ENCODE measurements around the gene PPTC7.
A peak's percentile ranks its signal among the peaks of the same experiment; 100 is the strongest.
"Not testable (repeated sequence)": the region's sequence is repeated elsewhere in the genome, so short reads cannot be mapped to it uniquely, and the experiment has no call there.

Gene PPTC7

DNA sequence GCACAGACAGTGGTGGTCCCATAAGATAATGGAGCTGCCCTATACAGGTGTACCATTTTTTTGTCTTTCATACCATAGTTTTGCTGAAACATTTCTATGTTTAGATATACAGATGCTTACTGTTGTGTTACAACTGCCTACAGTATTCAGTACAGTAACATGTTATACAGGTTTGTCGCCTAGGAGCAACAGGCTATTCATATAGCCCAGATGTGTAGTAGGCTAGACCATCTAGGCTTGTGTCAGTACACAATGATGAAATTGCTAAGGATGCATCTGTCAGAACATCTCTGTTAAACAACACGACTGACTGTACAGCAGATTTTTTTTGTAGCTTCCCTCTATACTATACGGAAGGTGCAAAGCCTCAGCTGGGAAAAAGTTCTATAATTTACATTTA is 50.5 kb downstream of the PPTC7 start:
- no peak for DNase-seq

DNA sequence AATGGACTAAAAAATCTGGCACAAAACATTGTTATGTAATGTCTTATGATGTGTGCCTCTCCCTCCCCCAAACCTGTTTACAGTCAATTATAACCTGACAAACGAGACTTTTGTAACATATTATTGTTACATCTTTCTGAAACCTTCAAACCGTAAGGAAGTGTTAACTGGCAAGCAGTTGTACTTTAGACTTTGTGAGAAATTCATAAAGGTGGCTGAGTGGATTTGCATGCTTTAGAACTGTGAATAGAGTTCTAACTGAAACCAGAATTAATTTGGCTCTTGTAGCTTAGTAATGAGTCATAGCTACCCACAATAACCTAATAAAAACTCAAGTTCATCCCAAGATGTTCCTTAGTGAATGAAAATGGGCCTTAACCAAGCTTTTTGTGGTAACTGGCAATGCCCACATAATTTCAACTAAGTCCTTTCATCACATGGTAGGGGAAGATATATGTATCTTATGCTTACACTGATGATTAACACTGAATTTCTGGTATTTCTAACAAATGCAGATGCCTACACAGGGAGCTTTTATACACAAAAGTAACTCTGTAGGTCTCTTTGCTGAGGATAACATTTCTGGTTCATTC is 51.3 kb downstream of the PPTC7 start:
- DNase-seq = no peak

GRCh38 chr12:110530511-110530910 is 52.6 kb downstream of the PPTC7 start:
- DNase-seq = no peak

DNA sequence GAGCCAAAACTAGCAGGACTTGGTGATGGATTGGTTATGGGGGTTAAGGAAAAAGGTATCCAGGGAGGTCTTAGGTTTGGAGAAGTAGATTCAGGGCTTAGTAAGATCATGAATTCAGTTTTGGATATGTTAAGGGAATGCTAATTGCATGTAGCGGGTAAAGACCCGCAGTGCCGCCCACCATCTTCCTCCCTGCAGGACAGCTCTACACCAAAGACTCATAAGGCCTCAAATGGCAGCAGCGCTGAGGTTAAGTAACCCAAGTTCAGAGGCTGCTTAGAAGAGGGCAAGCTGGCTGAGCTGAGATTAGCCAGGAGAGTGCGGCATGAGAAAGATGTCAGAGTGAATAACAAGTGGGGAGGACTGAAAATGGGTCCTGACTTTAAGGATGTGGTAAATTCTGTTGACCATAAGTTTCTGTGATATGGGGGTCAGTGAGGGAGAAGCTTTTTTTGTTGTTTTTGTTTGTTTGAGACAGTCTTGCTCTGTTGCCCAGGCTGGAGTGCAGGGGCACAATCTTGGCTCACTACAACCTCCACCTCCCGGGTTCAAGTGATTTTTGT is 54.8 kb downstream of the PPTC7 start:
- no peak for DNase-seq

DNA sequence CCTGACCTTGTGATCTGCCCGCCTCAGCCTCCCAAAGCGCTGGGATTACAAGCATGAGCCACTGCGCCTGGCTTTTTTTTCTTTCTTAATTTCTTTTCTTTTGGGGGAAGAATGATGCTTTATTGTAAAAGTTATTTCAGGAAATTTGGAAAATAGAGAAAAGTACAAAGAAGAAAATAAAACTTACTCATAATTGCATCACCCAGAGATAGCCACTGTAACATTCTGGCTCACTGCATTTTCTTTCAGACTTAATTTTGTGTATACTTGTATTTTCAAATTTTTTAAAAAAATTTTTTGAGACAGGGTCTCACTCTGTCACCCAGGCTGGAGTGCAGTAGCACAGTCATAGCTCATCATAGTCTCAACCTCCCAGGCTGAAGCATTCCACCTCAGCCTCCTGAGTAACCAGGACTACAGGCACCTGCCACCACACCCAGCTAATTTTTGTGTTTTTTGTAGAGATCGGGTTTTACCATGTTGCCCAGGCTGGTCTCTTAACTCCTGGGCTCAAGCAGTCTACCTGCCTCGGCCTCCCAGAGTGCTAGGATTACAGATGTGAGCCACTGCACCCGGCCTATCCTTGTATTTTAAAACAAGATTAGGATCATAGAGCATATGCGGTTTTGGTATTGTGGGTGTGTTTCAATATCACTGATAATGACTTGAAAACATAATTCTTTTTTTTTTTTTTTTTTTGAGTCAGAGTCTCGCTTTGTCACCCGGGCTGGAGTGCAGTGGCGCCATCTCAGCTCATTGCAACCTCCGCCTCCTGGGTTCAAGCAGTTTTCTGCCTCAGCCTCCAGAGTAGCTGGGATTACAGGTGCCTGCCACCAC is 62.0 kb downstream of the PPTC7 start:
- DNase-seq = peak; percentile 40

- DNase-seq = not testable (repeated sequence)
These were observed 65.1 kb downstream of the PPTC7 start for GRCh38 chr12:110518014-110518413.

GRCh38 chr12:110516995-110517394 is 66.1 kb downstream of the PPTC7 start:
- no peak for DNase-seq

DNA sequence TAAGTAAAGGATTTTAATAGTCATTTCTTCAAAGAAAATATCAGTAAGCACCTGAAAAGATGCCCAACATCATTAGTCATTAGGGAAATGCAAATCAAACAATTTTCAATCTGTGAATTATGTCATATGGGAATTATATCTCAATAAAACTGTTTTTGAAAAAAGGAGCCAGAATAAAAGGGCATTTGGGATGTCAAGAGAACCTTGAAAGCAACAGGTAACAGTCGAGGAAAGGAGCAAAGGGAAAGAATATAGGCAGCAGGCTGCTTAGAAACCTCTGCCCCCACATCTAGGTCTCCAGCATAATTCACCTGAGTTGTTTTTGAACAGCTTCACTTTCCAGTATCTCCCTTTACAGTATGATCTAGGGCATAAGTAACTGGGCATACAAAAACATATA is 68.8 kb downstream of the PPTC7 start:
- no peak for DNase-seq

DNA sequence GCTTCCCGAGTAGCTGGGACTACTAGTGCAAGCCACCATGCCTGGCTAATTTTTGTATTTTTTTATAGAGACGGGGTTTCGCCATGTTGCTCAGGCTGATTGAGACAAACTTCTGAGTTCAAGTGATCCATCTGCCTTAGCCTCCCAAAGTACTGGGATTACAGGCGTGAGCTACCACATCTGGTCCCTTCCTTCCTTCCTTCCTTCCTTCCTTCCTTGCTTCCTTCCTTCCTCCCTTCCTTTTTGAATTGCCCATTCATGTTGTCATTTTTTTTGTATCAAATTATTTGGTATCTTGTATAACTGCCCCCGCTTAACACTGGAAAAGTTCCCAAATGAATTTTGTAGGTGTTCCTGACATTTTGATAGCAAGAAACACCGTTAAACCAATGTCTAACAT is 69.3 kb downstream of the PPTC7 start:
- no peak for DNase-seq

GRCh38 chr12:110508071-110508586 is 75.0 kb downstream of the PPTC7 start:
- DNase-seq = no peak

DNA sequence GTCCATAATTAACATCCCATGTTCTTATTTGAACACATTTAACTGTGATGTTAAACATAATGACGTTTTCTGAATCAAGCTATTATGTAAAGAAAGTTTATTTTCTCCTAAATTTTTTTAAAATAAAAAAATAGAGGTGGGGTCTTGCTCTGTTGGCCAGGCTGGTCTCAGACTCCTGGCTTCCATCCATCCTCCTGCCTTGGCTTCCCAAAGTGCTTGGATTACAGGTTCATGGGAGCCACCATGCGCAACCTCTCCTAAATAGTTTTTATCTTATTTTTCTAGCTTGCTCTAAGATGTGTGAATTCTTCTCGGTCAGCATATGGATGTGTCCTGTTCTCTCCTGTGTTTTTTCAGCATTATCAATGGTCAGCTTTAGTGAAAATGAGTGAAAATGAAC is 77.8 kb downstream of the PPTC7 start:
- DNase-seq = no peak

GRCh38 chr12:110503432-110503831 is 79.7 kb downstream of the PPTC7 start:
- DNase-seq = no peak

GRCh38 chr12:110501752-110502738 is 81.1 kb downstream of the PPTC7 start, which contains the start of the genes RAD9B and VPS29:
Gene RAD9B (plus strand): TSS chr12:110502331. CDS start chr12:110502338, 7 bp downstream.
Gene VPS29 (minus strand): TSS chr12:110502111. CDS start chr12:110502051, 60 bp downstream.
- peak; percentile 99 for DNase-seq

GRCh38 chr12:110501399-110501751 is 81.7 kb downstream of the PPTC7 start:
- peak; percentile 32 for DNase-seq

GRCh38 chr12:110498984-110499706 is 84.0 kb downstream of the PPTC7 start:
- DNase-seq = no peak

Data from stimulated activated CD4-positive, alpha-beta T cell treated with anti-CD3 and anti-CD28 coated beads, Interleukin-4, amount 100 ng/mL, for 24 hours (primary cell).